Measurements from ENCODE around the gene MYL9.

MYL9 gene

DNA sequence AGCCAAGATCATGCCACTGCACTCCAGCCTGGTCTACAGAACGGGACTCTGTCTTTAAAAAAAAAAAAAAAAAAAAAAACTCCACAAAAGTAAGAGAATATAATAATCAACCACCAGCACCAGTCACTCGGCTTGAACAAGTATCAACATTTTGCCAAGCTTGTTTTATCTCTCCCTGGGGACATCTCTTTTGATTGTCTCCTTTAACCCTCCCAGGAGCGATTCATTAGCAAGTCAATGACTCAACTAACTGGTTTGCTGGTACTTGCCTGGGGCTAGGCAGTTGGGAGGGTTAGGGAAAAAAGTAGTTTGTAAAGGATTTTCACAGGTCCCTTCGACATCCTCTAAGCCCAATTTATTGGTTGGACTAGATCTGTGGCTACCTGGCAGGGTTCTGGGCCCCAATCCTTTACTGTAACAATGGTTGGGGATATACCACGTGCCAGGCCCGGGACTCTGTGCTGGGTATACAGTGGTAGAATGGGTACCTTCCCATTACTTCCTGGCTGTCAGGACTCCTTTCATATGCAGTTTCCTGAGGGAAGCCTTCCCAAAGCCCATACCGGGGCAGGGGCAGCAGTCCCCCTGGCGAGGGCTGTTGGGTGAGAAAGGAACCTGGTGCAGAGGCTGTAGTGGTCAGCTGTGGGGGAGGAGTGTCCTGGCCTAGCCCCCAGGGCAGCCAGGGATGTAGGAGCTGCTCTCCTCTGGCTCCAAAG is 44.2 kb downstream of the MYL9 start:
- DNase-seq, result no peak

DNA sequence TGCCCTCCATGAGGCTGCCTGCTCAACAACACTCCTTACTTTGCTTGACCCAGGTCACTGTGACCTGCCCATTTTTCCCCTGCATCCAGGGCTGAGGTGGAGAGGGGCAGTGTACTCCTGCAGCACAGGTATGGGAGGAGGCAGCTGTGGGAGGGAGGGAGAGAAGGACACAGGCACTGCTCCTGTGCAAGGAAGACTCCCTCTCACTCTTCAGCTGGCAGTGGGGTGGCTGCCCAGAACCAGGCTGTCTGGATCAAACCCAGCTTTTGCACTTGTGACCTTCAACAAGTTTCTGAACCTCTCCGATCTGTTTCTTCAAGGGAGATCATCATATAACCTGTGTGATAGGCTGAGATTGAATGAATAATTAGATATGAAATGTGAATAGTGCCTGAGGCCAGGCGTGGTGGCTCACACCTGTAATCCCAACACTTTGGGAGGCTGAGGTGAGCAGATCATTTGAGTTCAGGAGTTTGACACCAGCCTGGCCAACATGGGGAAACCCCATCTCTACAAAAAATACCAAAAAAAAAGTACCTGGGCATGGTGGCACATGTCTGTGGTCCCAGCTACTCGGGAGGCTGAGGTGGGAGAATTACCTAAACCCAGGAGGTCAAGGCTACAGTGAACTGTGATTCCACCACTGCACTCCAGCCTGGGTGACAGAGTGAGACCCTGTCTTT is 46.2 kb downstream of the MYL9 start:
- DNase-seq, result no peak

DNA sequence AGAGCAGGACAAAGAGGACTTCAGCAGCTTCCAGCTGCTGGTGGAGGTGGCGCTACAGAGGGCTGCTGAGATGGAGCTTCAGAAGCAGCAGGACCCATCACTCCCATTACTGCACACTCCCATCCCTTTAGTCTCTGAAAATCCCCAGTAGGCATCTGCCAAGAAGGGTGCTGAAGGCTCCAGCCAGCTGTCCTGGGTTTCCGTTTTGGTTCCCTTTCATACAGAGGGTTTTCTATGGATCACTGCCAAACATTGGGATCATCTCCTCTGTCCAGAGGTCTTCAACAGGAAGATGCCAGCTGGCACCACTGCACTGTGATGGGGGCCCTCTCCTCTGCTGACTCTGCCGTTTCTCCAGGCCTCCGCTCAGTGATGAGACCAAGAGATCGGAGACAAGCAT is 50.0 kb downstream of the MYL9 start:
- DNase-seq, result no peak

GRCh38 chr20:36591854-36592641 is 50.7 kb downstream of the MYL9 start:
- DNase-seq, result no peak

DNA sequence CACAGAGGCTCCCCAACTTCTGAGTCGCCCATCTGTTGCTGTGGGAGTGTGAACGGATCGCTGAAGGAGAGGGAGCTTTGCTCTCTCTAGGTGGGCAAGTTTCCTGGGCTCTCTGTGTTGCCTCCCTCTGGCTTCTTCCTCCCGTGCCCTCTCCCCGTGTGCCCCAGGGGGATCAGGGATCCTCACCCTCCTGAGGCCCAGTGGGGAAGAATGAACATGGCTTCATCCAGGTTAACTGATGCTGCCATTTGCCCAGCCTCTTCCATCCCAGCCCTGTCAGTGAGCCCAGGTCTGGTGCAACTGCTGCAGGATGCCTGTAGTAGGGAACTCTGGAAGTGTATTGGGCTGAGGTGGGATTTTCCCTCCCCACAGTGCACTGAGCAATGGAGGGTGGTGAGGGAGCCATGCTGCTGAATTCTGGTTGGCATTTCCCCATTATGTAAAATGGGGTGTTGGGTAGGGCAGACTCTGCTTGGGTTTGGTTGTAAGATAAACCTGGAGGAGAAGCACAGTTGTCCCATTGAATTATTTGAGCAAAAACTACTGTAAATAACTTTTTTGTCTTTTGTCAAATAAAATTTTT is 52.1 kb downstream of the MYL9 start:
- DNase-seq, result no peak

DNA sequence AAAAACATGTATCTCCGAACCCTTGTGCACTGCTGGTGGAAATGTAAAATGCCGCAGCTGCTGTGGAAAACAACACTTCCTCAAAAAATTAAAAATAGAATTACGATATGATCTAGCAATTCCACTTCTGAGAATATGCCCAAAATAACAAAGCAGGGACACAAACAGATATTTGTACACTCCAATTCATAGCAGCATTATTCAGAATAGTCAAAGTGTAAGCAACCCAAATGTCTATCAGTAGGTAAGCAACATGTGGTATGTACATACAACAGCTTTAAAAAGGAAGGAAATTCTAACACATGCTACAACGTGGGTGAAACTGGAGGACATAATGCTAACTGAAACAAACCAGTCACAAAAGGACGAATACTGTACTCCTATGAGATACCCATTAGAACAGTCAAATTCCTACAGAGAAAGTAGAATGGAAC is 58.6 kb downstream of the MYL9 start:
- DNase-seq, result no peak

Measured in NCI-H2227 treated with DMSO at 0.1 percent for 48 hours (cell line).